ENCODE measurements around the gene APOA5.

DNA sequence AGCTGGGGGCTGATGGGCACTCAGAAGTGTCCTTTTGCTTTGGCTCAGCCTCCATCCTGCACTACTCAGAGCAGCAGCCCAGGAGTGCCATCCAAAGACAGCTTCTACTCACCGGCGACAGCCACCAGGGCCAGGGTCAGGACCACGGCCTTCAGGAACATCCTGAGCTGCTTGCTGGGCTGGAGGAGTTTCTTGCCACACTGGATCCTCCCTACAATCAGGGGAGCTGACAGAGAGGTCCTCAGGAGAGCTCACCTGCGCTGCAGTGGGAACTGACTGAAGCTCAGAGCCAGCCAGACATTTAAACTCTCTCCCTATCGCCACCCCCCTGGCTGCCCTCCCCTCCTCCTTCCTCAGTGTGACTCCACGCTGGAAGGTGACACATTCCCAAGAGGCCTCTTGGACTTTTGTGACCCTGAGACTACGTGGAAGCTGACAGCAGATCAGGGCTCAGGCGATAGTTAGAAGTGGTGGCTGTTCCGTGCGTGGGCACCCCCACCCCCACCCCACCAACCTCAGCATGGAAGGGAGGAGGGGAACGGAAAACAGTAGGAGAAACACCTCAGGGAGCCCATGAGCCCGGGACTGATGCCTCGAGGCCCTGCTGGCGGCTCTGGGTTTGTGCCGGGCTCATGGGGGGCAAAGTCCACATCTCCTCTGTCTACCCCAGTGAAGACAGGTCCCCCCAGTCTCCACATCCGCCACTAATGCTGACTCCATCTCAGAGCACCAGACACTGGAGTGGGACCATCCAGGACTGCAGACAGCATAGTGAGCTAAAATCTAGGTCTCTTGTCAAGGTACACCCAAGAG lies 31.6 kb upstream of the APOA5 start, which contains the start of gene APOA4:
- TF ChIP-seq EZH2 (IDR thresholded peaks at IDR 0.05; ENCODE audit: low read depth, low read length, severe bottlenecking) (no peak), POLR2A (IDR thresholded peaks at IDR 0.05; ENCODE audit: control extremely low read depth in 1 of 2, low read depth in 2 of 2, low read length in 2 of 2) (no peak), ASH2L (IDR thresholded peaks at IDR 0.05; ENCODE audit: low read length) (no peak), YY1 (IDR thresholded peaks at IDR 0.05; ENCODE audit: low read depth, low read length) (no peak), CHD2 (IDR thresholded peaks at IDR 0.05; ENCODE audit: low read length) (no peak), JUN (IDR thresholded peaks at IDR 0.05; ENCODE audit: low read depth, low read length) (no peak), TCF12 (IDR thresholded peaks at IDR 0.05; ENCODE audit: low read depth, low read length) (no peak), NRF1 (IDR thresholded peaks at IDR 0.05; ENCODE audit: low read depth, low read length) (no peak), RXRA (IDR thresholded peaks at IDR 0.05; ENCODE audit: insufficient read depth, low read depth, low read length) (no peak), ZNF274 (IDR thresholded peaks at IDR 0.05; ENCODE audit: borderline replicate concordance, extremely low read depth, low read length) (no peak), JUND (IDR thresholded peaks at IDR 0.05; ENCODE audit: low read length) (no peak)
- TF ChIP-seq, protein P1, sequence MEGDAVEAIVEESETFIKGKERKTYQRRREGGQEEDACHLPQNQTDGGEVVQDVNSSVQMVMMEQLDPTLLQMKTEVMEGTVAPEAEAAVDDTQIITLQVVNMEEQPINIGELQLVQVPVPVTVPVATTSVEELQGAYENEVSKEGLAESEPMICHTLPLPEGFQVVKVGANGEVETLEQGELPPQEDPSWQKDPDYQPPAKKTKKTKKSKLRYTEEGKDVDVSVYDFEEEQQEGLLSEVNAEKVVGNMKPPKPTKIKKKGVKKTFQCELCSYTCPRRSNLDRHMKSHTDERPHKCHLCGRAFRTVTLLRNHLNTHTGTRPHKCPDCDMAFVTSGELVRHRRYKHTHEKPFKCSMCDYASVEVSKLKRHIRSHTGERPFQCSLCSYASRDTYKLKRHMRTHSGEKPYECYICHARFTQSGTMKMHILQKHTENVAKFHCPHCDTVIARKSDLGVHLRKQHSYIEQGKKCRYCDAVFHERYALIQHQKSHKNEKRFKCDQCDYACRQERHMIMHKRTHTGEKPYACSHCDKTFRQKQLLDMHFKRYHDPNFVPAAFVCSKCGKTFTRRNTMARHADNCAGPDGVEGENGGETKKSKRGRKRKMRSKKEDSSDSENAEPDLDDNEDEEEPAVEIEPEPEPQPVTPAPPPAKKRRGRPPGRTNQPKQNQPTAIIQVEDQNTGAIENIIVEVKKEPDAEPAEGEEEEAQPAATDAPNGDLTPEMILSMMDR (IDR thresholded peaks at IDR 0.05; ENCODE audit: control extremely low read depth in 1 of 3, insufficient read depth in 1 of 3, low read depth in 1 of 3, low read length in 3 of 3) = no peak
- TF ChIP-seq, protein P2, sequence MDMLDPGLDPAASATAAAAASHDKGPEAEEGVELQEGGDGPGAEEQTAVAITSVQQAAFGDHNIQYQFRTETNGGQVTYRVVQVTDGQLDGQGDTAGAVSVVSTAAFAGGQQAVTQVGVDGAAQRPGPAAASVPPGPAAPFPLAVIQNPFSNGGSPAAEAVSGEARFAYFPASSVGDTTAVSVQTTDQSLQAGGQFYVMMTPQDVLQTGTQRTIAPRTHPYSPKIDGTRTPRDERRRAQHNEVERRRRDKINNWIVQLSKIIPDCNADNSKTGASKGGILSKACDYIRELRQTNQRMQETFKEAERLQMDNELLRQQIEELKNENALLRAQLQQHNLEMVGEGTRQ (IDR thresholded peaks at IDR 0.05; ENCODE audit: low read length) = no peak

All from H1 (cell line).